SK-N-SH treated with all-trans-retinoic acid at 6 μM for 48 hours (cell line): Measurements from ENCODE around the gene EPN3.

ENCODE experiments used
- ATAC-seq: fragments of 200-7000 bp; cut with Tn5 transposase; 3 replicates; pipeline ENCODE4 v1.9.1; 2020; ENCODE audit warnings: mild to moderate bottlenecking, moderate library complexity
- ARNTL ChIP-seq: fragments of 450-650 bp; formaldehyde crosslinking; IDR thresholded peaks from 2 replicates; pipeline ENCODE4 v1.5.0; 2020; ENCODE audit warnings: low read depth, mild to moderate bottlenecking, moderate library complexity, borderline replicate concordance
- BACH2 ChIP-seq: fragments of 250-450 bp; sonication (Bioruptor Pico); IDR thresholded peaks from 2 replicates; pipeline ENCODE4 v1.9.0; 2021; ENCODE audit warnings: mild to moderate bottlenecking, borderline replicate concordance
- CREB5 ChIP-seq: fragments of 250-450 bp; sonication (Bioruptor Pico); IDR thresholded peaks from 2 replicates; pipeline ENCODE4 v1.5.1; 2020; ENCODE audit warnings: low read depth, mild to moderate bottlenecking, moderate library complexity
- CSDC2 ChIP-seq: fragments of 250-450 bp; sonication (Bioruptor Pico); IDR thresholded peaks from 2 replicates; pipeline ENCODE4 v1.5.0; 2020; ENCODE audit warnings: mild to moderate bottlenecking, moderate library complexity
- CSRNP3 ChIP-seq: fragments of 250-450 bp; sonication (Bioruptor Pico); IDR thresholded peaks from 2 replicates; pipeline ENCODE4 v1.5.1; 2021; ENCODE audit warnings: mild to moderate bottlenecking, moderate library complexity
- ESRRG ChIP-seq: fragments of 250-450 bp; sonication (Bioruptor Pico); IDR thresholded peaks from 2 replicates; pipeline ENCODE4 v1.6.1; 2021; ENCODE audit warnings: mild to moderate bottlenecking
- GLIS3 ChIP-seq: fragments of 250-450 bp; sonication (Bioruptor Pico); IDR thresholded peaks from 2 replicates; pipeline ENCODE4 v1.5.0; 2020; ENCODE audit warnings: mild to moderate bottlenecking, moderate library complexity
- ISL1 ChIP-seq: fragments of 250-450 bp; sonication (Bioruptor Pico); IDR thresholded peaks from 2 replicates; pipeline ENCODE4 v2.1.2; 2022; ENCODE audit warnings: mild to moderate bottlenecking, moderate library complexity
- OSR1 ChIP-seq: fragments of 250-450 bp; sonication (Bioruptor Pico); IDR thresholded peaks from 2 replicates; pipeline ENCODE4 v1.8.0; 2022; ENCODE audit warnings: moderate library complexity, mild to moderate bottlenecking, inconsistent platforms
- PPARA ChIP-seq: fragments of 250-450 bp; sonication (Bioruptor Pico); IDR thresholded peaks from 2 replicates; pipeline ENCODE4 v1.5.0; 2020; ENCODE audit warnings: mild to moderate bottlenecking, borderline replicate concordance
- RARB ChIP-seq: fragments of 250-450 bp; sonication (Bioruptor Pico); IDR thresholded peaks from 2 replicates; pipeline ENCODE4 v1.8.0; 2021; ENCODE audit warnings: mild to moderate bottlenecking, moderate library complexity
- SNAI2 ChIP-seq: fragments of 250-450 bp; sonication (Bioruptor Pico); IDR thresholded peaks from 2 replicates; pipeline ENCODE4 v1.5.0; 2020; ENCODE audit warnings: mild to moderate bottlenecking, moderate library complexity
- TCF4 ChIP-seq: fragments of 250-450 bp; sonication (Bioruptor Pico); IDR thresholded peaks from 2 replicates; pipeline ENCODE4 v1.8.0; 2021; ENCODE audit warnings: mild to moderate bottlenecking, moderate library complexity, borderline replicate concordance
- TOX ChIP-seq: fragments of 250-450 bp; sonication (Bioruptor Pico); IDR thresholded peaks from 2 replicates; pipeline ENCODE4 v1.8.0; 2021; ENCODE audit warnings: mild to moderate bottlenecking, moderate library complexity, borderline replicate concordance
- TSHZ2 ChIP-seq: fragments of 250-450 bp; sonication (Bioruptor Pico); IDR thresholded peaks from 2 replicates; pipeline ENCODE4 v1.5.0; 2020; ENCODE audit warnings: mild to moderate bottlenecking, moderate library complexity
- ZC3H10 ChIP-seq: fragments of 250-450 bp; sonication (Bioruptor Pico); IDR thresholded peaks from 2 replicates; pipeline ENCODE4 v1.5.1; 2021; ENCODE audit warnings: mild to moderate bottlenecking, moderate library complexity
- ZFP3 ChIP-seq: fragments of 250-450 bp; sonication (Bioruptor Pico); IDR thresholded peaks from 2 replicates; pipeline ENCODE4 v1.5.0; 2020; ENCODE audit warnings: mild to moderate bottlenecking, moderate library complexity
- ZNF565 ChIP-seq: fragments of 450-650 bp; formaldehyde crosslinking; conservative IDR thresholded peaks from 2 replicates; pipeline ENCODE4 v1.5.0; 2020; ENCODE audit warnings: low read depth, mild to moderate bottlenecking, moderate library complexity
- ZNF70 ChIP-seq: fragments of 450-650 bp; formaldehyde crosslinking; IDR thresholded peaks from 2 replicates; pipeline ENCODE4 v1.5.0; 2020; ENCODE audit warnings: mild to moderate bottlenecking, moderate library complexity
- ZNF8 ChIP-seq: fragments of 450-650 bp; formaldehyde crosslinking; IDR thresholded peaks from 2 replicates; pipeline ENCODE4 v1.5.0; 2020; ENCODE audit warnings: mild to moderate bottlenecking, moderate library complexity
- TF ChIP-seq, protein P1 (sequence below): fragments of 250-450 bp; sonication (Bioruptor Pico); IDR thresholded peaks from 2 replicates; pipeline ENCODE4 v1.8.0; 2020; ENCODE audit warnings: mild to moderate bottlenecking, moderate library complexity, borderline replicate concordance

EPN3 gene

DNA sequence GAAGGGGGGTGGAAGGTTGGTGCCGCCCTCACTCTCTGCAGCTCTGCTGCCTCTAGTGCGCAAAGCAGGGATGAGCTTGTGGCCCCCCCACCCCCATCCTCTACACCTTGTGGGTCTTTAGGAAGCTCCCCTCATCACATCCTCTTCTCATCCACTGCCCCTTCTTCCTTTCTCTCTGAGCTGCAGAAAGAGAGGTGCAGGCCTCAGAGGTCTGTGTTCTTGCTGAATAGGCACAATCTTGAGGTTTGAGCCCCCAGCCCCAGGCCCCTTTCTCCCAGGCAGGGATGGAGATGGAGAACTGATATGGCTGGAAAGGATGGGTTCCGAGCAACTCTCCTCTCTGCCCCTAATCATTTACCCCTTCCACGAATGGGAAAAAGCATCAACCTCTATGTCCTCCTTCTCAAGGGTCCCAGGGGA is 30.6 kb downstream of the EPN3 start (continued):
- TF ChIP-seq TSHZ2 (CRISPR knock-in tag) (no peak), ZC3H10 (CRISPR knock-in tag) (no peak), ESRRG (no peak)

DNA sequence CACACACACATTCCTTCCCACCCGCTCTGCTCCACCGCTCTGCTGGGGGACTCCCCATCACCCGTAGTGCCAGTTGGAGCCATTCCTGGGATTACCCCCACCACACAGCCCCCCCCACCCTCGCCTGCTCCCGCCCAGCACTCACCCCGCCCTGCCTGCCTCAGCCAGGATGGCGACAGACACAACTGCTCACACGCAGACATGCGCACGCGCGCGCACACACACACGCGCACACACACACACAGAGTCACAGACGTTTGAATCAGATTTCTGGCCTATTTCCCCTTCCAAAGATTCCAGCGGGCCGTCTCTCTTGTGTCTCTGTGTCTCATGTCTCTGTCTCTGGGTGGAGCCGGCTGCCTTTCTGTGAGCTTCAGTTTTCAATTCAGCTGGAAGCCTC is 32.4 kb downstream of the EPN3 start:
- no peak for TF ChIP-seq ZFP3 (CRISPR knock-in tag)
- no peak for TF ChIP-seq CREB5 (CRISPR knock-in tag)
- TF ChIP-seq GLIS3: no peak
- no peak for TF ChIP-seq BACH2 (CRISPR knock-in tag)
- TF ChIP-seq RARB (CRISPR knock-in tag): no peak
- no peak for TF ChIP-seq ZC3H10 (CRISPR knock-in tag)
- TF ChIP-seq TOX (CRISPR knock-in tag): no peak
- no peak for TF ChIP-seq SNAI2 (CRISPR knock-in tag)
- no peak for TF ChIP-seq ZNF8 (CRISPR knock-in tag)
- TF ChIP-seq, all 23 proteins: peak for 0
- ATAC-seq: peak; percentile 15

- peak; percentile 1; the same call in 1 of the 3 replicates for ATAC-seq
- TF ChIP-seq OSR1 (CRISPR knock-in tag): no peak
- no peak for TF ChIP-seq CSRNP3 (CRISPR knock-in tag)
- TF ChIP-seq ARNTL: no peak
- no peak for TF ChIP-seq SNAI2 (CRISPR knock-in tag)
- TF ChIP-seq ZNF70 (CRISPR knock-in tag): no peak
- no peak for TF ChIP-seq ZC3H10 (CRISPR knock-in tag)
- TF ChIP-seq GLIS3: no peak
Observed at GRCh38 chr17:50565402-50566350, 33.1 kb downstream of the EPN3 start.

GRCh38 chr17:50566886-50567285 is 34.4 kb downstream of the EPN3 start:
- ATAC-seq: no peak
- no peak for TF ChIP-seq SNAI2 (CRISPR knock-in tag)
- no peak for TF ChIP-seq CSDC2 (CRISPR knock-in tag)
- TF ChIP-seq ZNF70 (CRISPR knock-in tag): no peak
- no peak for TF ChIP-seq BACH2 (CRISPR knock-in tag)
- no peak for TF ChIP-seq RARB (CRISPR knock-in tag)
- no peak for TF ChIP-seq PPARA (CRISPR knock-in tag)
- no peak for TF ChIP-seq ZNF8 (CRISPR knock-in tag)
- TF ChIP-seq ZFP3 (CRISPR knock-in tag): no peak
- TF ChIP-seq TCF4 (CRISPR knock-in tag): no peak
- no peak for TF ChIP-seq TSHZ2 (CRISPR knock-in tag)
- no peak for TF ChIP-seq ISL1 (CRISPR knock-in tag)
- TF ChIP-seq, protein P1, sequence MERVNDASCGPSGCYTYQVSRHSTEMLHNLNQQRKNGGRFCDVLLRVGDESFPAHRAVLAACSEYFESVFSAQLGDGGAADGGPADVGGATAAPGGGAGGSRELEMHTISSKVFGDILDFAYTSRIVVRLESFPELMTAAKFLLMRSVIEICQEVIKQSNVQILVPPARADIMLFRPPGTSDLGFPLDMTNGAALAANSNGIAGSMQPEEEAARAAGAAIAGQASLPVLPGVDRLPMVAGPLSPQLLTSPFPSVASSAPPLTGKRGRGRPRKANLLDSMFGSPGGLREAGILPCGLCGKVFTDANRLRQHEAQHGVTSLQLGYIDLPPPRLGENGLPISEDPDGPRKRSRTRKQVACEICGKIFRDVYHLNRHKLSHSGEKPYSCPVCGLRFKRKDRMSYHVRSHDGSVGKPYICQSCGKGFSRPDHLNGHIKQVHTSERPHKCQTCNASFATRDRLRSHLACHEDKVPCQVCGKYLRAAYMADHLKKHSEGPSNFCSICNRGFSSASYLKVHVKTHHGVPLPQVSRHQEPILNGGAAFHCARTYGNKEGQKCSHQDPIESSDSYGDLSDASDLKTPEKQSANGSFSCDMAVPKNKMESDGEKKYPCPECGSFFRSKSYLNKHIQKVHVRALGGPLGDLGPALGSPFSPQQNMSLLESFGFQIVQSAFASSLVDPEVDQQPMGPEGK: no peak
- no peak for TF ChIP-seq CREB5 (CRISPR knock-in tag)
- no peak for TF ChIP-seq ZNF565
- no peak for TF ChIP-seq OSR1 (CRISPR knock-in tag)
- TF ChIP-seq GLIS3: no peak
- TF ChIP-seq, all 23 proteins: peak for 0
